GM12878 (cell line): ENCODE measurements around the gene H6PD. TPM values are rescaled to one million over a fixed set of nuclear protein-coding genes. Genes with fewer than 3 reads are reported as not detected.

Experiments used
- ATAC-seq: fragments of 200-7000 bp; cut with Tn5 transposase; 3 replicates; pipeline ENCODE4 v1.9.1; 2020; ENCODE audit warnings: mild to moderate bottlenecking, moderate library complexity
- BruUV-seq: library from RNA; stranded (reverse); fragments of 400-500 nt; replicated peaks from 2 replicates; lab custom pipeline; 2021; lab: Mats Ljungman, UMichigan
- CTCF ChIA-PET: fragments of 300-600 bp; sonication (Branson Sonifier 250); formaldehyde crosslinking; extraction: SDS; loops from one replicate; lab custom pipeline; 2021; ENCODE audit warnings: inconsistent platforms; lab: Yijun Ruan, JAX
- POLR2A ChIA-PET: fragments of 350-600 bp; formaldehyde crosslinking; extraction: SDS; loops from one replicate; lab custom pipeline; 2021; ENCODE audit warnings: inconsistent platforms; lab: Charles Lee
- RAD21 ChIA-PET: fragments of 300-600 bp; sonication (Branson Sonifier 250); formaldehyde crosslinking; loops from one replicate; lab custom pipeline; 2023; ENCODE audit warnings: antibody characterized with exemption; ENCODE audit not compliant: unreplicated experiment; lab: Charles Lee
- SMC1A ChIA-PET: fragments of 300-600 bp; sonication (Branson Sonifier 250); formaldehyde crosslinking; loops from one replicate; lab custom pipeline; 2023; ENCODE audit not compliant: unreplicated experiment, uncharacterized antibody; lab: Charles Lee
- DNase-seq: peaks from one replicate; pipeline ENCODE4 v3.0.0-alpha.2; 2011; ENCODE audit warnings: low read depth, low spot score
- FAIRE-seq: peaks from 3 replicates; lab custom pipeline; 2011; peaks lifted over from hg19 to GRCh38; lab: Jason Lieb, UNC
- H2AFZ ChIP-seq: 2 replicates; pipeline ENCODE4 v1.6.0; 2011; ENCODE audit warnings: low read depth, low read length, control low read depth; ENCODE audit not compliant: control insufficient read depth
- H3K27ac ChIP-seq: 2 replicates; pipeline ENCODE4 v1.5.1; 2011; ENCODE audit warnings: control low read depth; ENCODE audit not compliant: control insufficient read depth, insufficient read depth
- H3K27me3 ChIP-seq, 2 experiments: replicated peaks in 1 of 2; 2 replicates each; pipeline versions ENCODE4 v1.6.0 to v1.6.1; 2011; ENCODE audit warnings: low read length in 1 of 2; ENCODE audit not compliant: control insufficient read depth in 2 of 2, insufficient read depth in 2 of 2
- H3K36me3 ChIP-seq, 2 experiments: 2 replicates each; pipeline ENCODE4 v1.5.1; 2011; ENCODE audit warnings: low read length in 1 of 2; ENCODE audit not compliant: control insufficient read depth in 2 of 2, insufficient read depth in 2 of 2
- H3K4me1 ChIP-seq: 2 replicates; pipeline ENCODE4 v1.6.1; 2011; ENCODE audit warnings: mild to moderate bottlenecking, low read length, moderate library complexity, mixed read lengths; ENCODE audit not compliant: control insufficient read depth, insufficient read depth
- H3K4me2 ChIP-seq: 2 replicates; pipeline ENCODE4 v1.6.0; 2011; ENCODE audit warnings: control low read depth; ENCODE audit not compliant: control insufficient read depth, insufficient read depth
- H3K4me3 ChIP-seq: fragments of 200-600 bp; sonication (generic); 2 replicates; pipeline ENCODE4 v1.5.1; 2016
- H3K79me2 ChIP-seq: 2 replicates; pipeline ENCODE4 v1.6.0; 2011; ENCODE audit warnings: low read length; ENCODE audit not compliant: control insufficient read depth, insufficient read depth
- H3K9ac ChIP-seq: 2 replicates; pipeline ENCODE4 v1.8.0; 2011; ENCODE audit warnings: low read length, control low read depth, mixed read lengths; ENCODE audit not compliant: control insufficient read depth, insufficient read depth
- H3K9me3 ChIP-seq: replicated peaks from 3 replicates; pipeline ENCODE4 v1.5.1; 2011; ENCODE audit warnings: mild to moderate bottlenecking, low read length; ENCODE audit not compliant: control insufficient read depth, insufficient read depth
- H4K20me1 ChIP-seq: 2 replicates; pipeline ENCODE4 v1.6.0; 2011; ENCODE audit not compliant: control insufficient read depth, insufficient read depth
- CEBPB ChIP-seq, 2 experiments: fragments of 150-350 bp in 1 of 2; IDR thresholded peaks; 2 replicates each; pipeline ENCODE4 v1.6.1; 2012 to 2014; ENCODE audit warnings: low read depth in 2 of 2, low read length in 2 of 2, borderline replicate concordance in 1 of 2, inconsistent platforms in 1 of 2
- EGR1 ChIP-seq, 2 experiments: IDR thresholded peaks; 1 replicate in 1 of 2; 2 replicates in 1 of 2; pipeline ENCODE4 v1.6.1; 2011 to 2012; ENCODE audit warnings: low read depth in 2 of 2, low read length in 2 of 2, borderline replicate concordance in 1 of 2, mild to moderate bottlenecking in 1 of 2, moderate library complexity in 1 of 2
- HCFC1 ChIP-seq: fragments of 150-350 bp; IDR thresholded peaks from 2 replicates; pipeline ENCODE4 v1.6.1; 2014; ENCODE audit warnings: low read length
- KDM1A ChIP-seq: fragments of 200-600 bp; sonication (generic); IDR thresholded peaks from 2 replicates; pipeline ENCODE4 v1.6.1; 2016; ENCODE audit warnings: borderline replicate concordance
- MYB ChIP-seq: fragments of 150-350 bp; IDR thresholded peaks from 2 replicates; pipeline ENCODE4 v1.6.1; 2014; ENCODE audit warnings: mild to moderate bottlenecking, low read depth, low read length, borderline replicate concordance
- NBN ChIP-seq: fragments of 450-650 bp; IDR thresholded peaks from 2 replicates; pipeline ENCODE4 v1.6.1; 2016
- TARDBP ChIP-seq: IDR thresholded peaks from 2 replicates; pipeline ENCODE4 v1.6.1; 2016; ENCODE audit warnings: borderline replicate concordance
- ZNF207 ChIP-seq: fragments of 450-650 bp; IDR thresholded peaks from 2 replicates; pipeline ENCODE4 v1.6.1; 2014; ENCODE audit warnings: antibody characterized with exemption, mild to moderate bottlenecking, borderline replicate concordance
- ZNF217 ChIP-seq: fragments of 450-650 bp; IDR thresholded peaks from 2 replicates; pipeline ENCODE4 v1.6.1; 2017; ENCODE audit warnings: antibody characterized with exemption, mild to moderate bottlenecking
- WGBS: methylation state at CpG from one replicate; pipeline ENCODE4 v1.1.6; 2016; ENCODE audit warnings: low lambda C conversion rate; ENCODE audit not compliant: insufficient replicate concordance, insufficient coverage; ENCODE audit errors: missing lambda C conversion rate; 5-methylcytosine and 5-hydroxymethylcytosine counted together
- in situ Hi-C: fragments of 300-500 bp; cut with MboI; formaldehyde crosslinking; loops from 9 replicates; pipeline ENCODE4 v1.14.3; 2018; ENCODE audit warnings: mixed read lengths
- intact Hi-C: fragments of 100-400 bp; cut with micrococcal nuclease; formaldehyde crosslinking; loops from one replicate; pipeline ENCODE4 v1.14.2; 2022; ENCODE audit not compliant: unreplicated experiment
- polyA plus RNA-seq, 11 experiments: library from polyadenylated mRNA; depleted of rRNA in 4 of 11; unstranded in 6 of 11; stranded (reverse) in 5 of 11; fragments of >200 nt; fragmentation: Nextera tagmentation in 4 of 11; fragmentation: Illumina TruSeq in 1 of 11; extraction: Ambion mirVana in 4 of 11; extraction: Trizol in 1 of 11; gene quantifications; 1 replicate in 1 of 11; 2 replicates in 10 of 11; pipeline versions ENCODE4 v1.2.1 to v1.2.3, GENCODE V29; 2011 to 2016; ENCODE audit warnings: inconsistent platforms in 2 of 11, missing spikeins in 2 of 11, low read depth in 1 of 11
- total RNA-seq, 4 experiments: library from RNA; depleted of rRNA in 3 of 4; stranded (reverse); fragments of >200 nt in 3 of 4; fragmentation: Illumina TruSeq in 1 of 4; extraction: Trizol in 1 of 4; gene quantifications; 2 replicates each; pipeline versions ENCODE4 v1.2.1 to v1.2.3, GENCODE V29; 2013 to 2021
- TF ChIP-seq, protein P1 (sequence below): fragments of 450-650 bp; IDR thresholded peaks from 2 replicates; pipeline ENCODE4 v1.6.1; 2016; ENCODE audit warnings: mild to moderate bottlenecking
- TF ChIP-seq, protein P2 (sequence below): IDR thresholded peaks from 2 replicates; pipeline ENCODE4 v1.6.1; 2011; ENCODE audit warnings: mild to moderate bottlenecking, low read depth, low read length, moderate library complexity; ENCODE audit not compliant: insufficient replicate concordance
- TF ChIP-seq, protein P3 (sequence below): fragments of 450-650 bp; formaldehyde crosslinking; IDR thresholded peaks from 2 replicates; pipeline ENCODE4 v1.4.0; 2022; ENCODE audit warnings: mild to moderate bottlenecking, moderate library complexity
- TF ChIP-seq, protein P4 (sequence below): fragments of 450-650 bp; formaldehyde crosslinking; IDR thresholded peaks from 2 replicates; pipeline ENCODE4 v1.5.0; 2022; ENCODE audit warnings: mild to moderate bottlenecking, missing genetic modification characterization
- TF ChIP-seq, protein P5 (sequence below): IDR thresholded peaks from 2 replicates; pipeline ENCODE4 v1.6.1; 2011; ENCODE audit warnings: low read depth, low read length, improper control_type of control experiment, borderline replicate concordance

H6PD gene
- total and polyA plus RNA-seq, 10 of the 15 experiments (the other 5 are each of a cell fraction or from before 2014, with no cell fraction given): 1.2 to 20.7 (median 7.7) TPM

DNA sequence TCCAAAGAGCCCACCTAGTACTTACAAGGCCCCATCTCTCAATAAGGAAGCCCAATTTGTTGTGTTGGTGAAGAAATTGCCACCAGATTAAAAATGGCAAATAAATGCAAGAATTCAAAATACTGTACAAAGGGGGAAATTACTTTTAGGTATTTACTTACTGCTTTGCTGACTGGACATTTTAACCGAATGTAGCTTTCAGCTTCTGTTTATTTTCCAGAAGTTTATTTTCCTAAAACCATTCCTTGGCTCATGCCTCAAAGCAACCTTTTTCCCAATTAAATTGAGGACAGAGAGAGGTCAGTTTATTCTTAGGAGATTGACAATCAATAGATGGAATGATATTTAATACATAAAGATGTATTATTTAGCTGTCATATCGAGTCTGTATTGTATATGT, 47.6 kb upstream of the H6PD start:
- H3K36me3 ChIP-seq: no peaks in the 10 kb centered on the region
- ChIA-PET SMC1A (interaction anchor here (0.6 to 2.1 kb wide), 10 partner anchors 13 to 144 kb away, joined by 3 to 9 read pairs (median 4); no protein-coding TSS in a partner anchor), RAD21 (interaction anchor here (0.6 to 2.1 kb wide), 5 partner anchors 9 to 76 kb away, joined by 3 to 10 read pairs (median 6); no protein-coding TSS in a partner anchor), CTCF (interaction anchor here (1.1 to 2.5 kb wide), 5 partner anchors 9 to 76 kb away, joined by 3 to 13 read pairs (median 10); no protein-coding TSS in a partner anchor), POLR2A (interaction anchor here (0.5 to 1.4 kb wide), 6 partner anchors 12 to 106 kb away, joined by 3 to 6 read pairs (median 4); no protein-coding TSS in a partner anchor)
- H3K79me2 ChIP-seq: peaks cover 18% of the 10 kb centered on the region
- intact Hi-C loops: no loop called here
- H3K4me2 ChIP-seq: no peak overlapping the region
- BruUV-seq: no TSS peak
- no peaks in the 10 kb centered on the region for H3K9me3 ChIP-seq
- FAIRE-seq (no peak), ATAC-seq (no peak), DNase-seq (no peak)
- WGBS: 67% methylated on average over 2 of the region's 2 CpGs
- H3K27ac ChIP-seq: no peak overlapping the region
- H3K4me3 ChIP-seq: no peak overlapping the region
- no peaks in the 10 kb centered on the region for H4K20me1 ChIP-seq
- no peaks in the 10 kb centered on the region for H3K27me3 ChIP-seq
- H3K9ac ChIP-seq: no peak overlapping the region
- in situ Hi-C loops: no loop called here
- no peak overlapping the region for H2AFZ ChIP-seq
- H3K4me1 ChIP-seq: peaks cover 9% of the 10 kb centered on the region
- TF ChIP-seq HCFC1: no peak
- no peak for TF ChIP-seq MYB
- TF ChIP-seq KDM1A: no peak
- TF ChIP-seq, protein P1, sequence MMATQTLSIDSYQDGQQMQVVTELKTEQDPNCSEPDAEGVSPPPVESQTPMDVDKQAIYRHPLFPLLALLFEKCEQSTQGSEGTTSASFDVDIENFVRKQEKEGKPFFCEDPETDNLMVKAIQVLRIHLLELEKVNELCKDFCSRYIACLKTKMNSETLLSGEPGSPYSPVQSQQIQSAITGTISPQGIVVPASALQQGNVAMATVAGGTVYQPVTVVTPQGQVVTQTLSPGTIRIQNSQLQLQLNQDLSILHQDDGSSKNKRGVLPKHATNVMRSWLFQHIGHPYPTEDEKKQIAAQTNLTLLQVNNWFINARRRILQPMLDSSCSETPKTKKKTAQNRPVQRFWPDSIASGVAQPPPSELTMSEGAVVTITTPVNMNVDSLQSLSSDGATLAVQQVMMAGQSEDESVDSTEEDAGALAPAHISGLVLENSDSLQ: no peak
- TF ChIP-seq NBN: no peak
- TF ChIP-seq ZNF207: no peak
- TF ChIP-seq TARDBP: no peak
- TF ChIP-seq, protein P2, sequence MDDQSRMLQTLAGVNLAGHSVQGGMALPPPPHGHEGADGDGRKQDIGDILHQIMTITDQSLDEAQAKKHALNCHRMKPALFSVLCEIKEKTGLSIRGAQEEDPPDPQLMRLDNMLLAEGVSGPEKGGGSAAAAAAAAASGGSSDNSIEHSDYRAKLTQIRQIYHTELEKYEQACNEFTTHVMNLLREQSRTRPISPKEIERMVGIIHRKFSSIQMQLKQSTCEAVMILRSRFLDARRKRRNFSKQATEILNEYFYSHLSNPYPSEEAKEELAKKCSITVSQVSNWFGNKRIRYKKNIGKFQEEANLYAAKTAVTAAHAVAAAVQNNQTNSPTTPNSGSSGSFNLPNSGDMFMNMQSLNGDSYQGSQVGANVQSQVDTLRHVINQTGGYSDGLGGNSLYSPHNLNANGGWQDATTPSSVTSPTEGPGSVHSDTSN: no peak
- TF ChIP-seq CEBPB (IDR thresholded peaks at IDR 0.05; ENCODE audit: borderline replicate concordance in 1 of 2, low read depth in 2 of 2, low read length in 2 of 2): no peak
- TF ChIP-seq EGR1 (IDR thresholded peaks at IDR 0.05; ENCODE audit: borderline replicate concordance in 1 of 2, low read depth in 2 of 2, low read length in 2 of 2): no peak
- TF ChIP-seq, protein P3, sequence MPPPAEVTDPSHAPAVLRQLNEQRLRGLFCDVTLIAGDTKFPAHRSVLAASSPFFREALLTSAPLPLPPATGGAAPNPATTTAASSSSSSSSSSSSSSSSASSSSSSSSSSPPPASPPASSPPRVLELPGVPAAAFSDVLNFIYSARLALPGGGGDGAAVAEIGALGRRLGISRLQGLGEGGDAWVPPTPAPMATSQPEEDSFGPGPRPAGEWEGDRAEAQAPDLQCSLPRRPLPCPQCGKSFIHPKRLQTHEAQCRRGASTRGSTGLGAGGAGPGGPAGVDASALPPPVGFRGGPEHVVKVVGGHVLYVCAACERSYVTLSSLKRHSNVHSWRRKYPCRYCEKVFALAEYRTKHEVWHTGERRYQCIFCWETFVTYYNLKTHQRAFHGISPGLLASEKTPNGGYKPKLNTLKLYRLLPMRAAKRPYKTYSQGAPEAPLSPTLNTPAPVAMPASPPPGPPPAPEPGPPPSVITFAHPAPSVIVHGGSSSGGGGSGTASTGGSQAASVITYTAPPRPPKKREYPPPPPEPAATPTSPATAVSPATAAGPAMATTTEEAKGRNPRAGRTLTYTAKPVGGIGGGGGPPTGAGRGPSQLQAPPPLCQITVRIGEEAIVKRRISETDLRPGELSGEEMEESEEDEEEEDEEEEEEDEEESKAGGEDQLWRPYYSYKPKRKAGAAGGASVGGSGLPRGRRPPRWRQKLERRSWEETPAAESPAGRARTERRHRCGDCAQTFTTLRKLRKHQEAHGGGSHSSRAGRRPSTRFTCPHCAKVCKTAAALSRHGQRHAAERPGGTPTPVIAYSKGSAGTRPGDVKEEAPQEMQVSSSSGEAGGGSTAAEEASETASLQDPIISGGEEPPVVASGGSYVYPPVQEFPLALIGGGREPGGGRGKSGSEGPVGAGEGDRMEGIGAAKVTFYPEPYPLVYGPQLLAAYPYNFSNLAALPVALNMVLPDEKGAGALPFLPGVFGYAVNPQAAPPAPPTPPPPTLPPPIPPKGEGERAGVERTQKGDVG (CRISPR knock-in tag): no peak
- TF ChIP-seq, protein P4, sequence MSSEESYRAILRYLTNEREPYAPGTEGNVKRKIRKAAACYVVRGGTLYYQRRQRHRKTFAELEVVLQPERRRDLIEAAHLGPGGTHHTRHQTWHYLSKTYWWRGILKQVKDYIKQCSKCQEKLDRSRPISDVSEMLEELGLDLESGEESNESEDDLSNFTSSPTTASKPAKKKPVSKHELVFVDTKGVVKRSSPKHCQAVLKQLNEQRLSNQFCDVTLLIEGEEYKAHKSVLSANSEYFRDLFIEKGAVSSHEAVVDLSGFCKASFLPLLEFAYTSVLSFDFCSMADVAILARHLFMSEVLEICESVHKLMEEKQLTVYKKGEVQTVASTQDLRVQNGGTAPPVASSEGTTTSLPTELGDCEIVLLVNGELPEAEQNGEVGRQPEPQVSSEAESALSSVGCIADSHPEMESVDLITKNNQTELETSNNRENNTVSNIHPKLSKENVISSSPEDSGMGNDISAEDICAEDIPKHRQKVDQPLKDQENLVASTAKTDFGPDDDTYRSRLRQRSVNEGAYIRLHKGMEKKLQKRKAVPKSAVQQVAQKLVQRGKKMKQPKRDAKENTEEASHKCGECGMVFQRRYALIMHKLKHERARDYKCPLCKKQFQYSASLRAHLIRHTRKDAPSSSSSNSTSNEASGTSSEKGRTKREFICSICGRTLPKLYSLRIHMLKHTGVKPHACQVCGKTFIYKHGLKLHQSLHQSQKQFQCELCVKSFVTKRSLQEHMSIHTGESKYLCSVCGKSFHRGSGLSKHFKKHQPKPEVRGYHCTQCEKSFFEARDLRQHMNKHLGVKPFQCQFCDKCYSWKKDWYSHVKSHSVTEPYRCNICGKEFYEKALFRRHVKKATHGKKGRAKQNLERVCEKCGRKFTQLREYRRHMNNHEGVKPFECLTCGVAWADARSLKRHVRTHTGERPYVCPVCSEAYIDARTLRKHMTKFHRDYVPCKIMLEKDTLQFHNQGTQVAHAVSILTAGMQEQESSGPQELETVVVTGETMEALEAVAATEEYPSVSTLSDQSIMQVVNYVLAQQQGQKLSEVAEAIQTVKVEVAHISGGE (CRISPR knock-in tag): no peak
- TF ChIP-seq ZNF217: no peak
- TF ChIP-seq, protein P5, sequence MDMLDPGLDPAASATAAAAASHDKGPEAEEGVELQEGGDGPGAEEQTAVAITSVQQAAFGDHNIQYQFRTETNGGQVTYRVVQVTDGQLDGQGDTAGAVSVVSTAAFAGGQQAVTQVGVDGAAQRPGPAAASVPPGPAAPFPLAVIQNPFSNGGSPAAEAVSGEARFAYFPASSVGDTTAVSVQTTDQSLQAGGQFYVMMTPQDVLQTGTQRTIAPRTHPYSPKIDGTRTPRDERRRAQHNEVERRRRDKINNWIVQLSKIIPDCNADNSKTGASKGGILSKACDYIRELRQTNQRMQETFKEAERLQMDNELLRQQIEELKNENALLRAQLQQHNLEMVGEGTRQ: no peak
